Stimulated activated CD8-positive, alpha-beta memory T cell treated with anti-CD3 and anti-CD28 coated beads, Interleukin-7, amount 100 ng/mL, for 4 hours (primary cell): Measurements from ENCODE around the gene NKX2-3.

Experiments
- DNase-seq, 2 donors: peaks; one replicate each; pipeline ENCODE4 v3.0.0-alpha.2; 2020; ENCODE audit warnings: low read depth in 2 of 2

NKX2-3 gene

GRCh38 chr10:99537989-99538917 is 5.5 kb downstream of the NKX2-3 start:
- DNase-seq: no peak

GRCh38 chr10:99539120-99539519 is 6.4 kb downstream of the NKX2-3 start:
- no peak for DNase-seq

- no peak for DNase-seq
These were observed 7.1 kb downstream of the NKX2-3 start for GRCh38 chr10:99539820-99540219.

GRCh38 chr10:99540306-99540656 is 7.5 kb downstream of the NKX2-3 start:
- DNase-seq: no peak

GRCh38 chr10:99540657-99541531 is 8.2 kb downstream of the NKX2-3 start:
- no peak for DNase-seq

- no peak for DNase-seq
These were observed 11.6 kb downstream of the NKX2-3 start for GRCh38 chr10:99544322-99544721.

GRCh38 chr10:99548041-99548530 is 15.3 kb downstream of the NKX2-3 start:
- no peak for DNase-seq

GRCh38 chr10:99551158-99551557 is 18.4 kb downstream of the NKX2-3 start:
- DNase-seq: no peak

- no peak for DNase-seq
These were observed 18.9 kb downstream of the NKX2-3 start for GRCh38 chr10:99551616-99552015.

GRCh38 chr10:99555371-99555770 is 22.6 kb downstream of the NKX2-3 start:
- no peak for DNase-seq

- DNase-seq: no peak
These were observed 23.2 kb downstream of the NKX2-3 start for GRCh38 chr10:99555825-99556523.

- no peak for DNase-seq
These were observed 24.3 kb downstream of the NKX2-3 start for GRCh38 chr10:99557044-99557443.

GRCh38 chr10:99558708-99559107 is 26.0 kb downstream of the NKX2-3 start:
- no peak for DNase-seq

GRCh38 chr10:99560277-99561126 is 27.8 kb downstream of the NKX2-3 start:
- DNase-seq: peak; percentile 4 to 12

GRCh38 chr10:99562631-99563030 is 29.9 kb downstream of the NKX2-3 start:
- DNase-seq: no peak

GRCh38 chr10:99564361-99564760 is 31.6 kb downstream of the NKX2-3 start:
- no peak for DNase-seq

GRCh38 chr10:99565166-99565565 is 32.4 kb downstream of the NKX2-3 start:
- no peak for DNase-seq

- DNase-seq: no peak
These were observed 36.7 kb downstream of the NKX2-3 start for GRCh38 chr10:99569253-99569939.

GRCh38 chr10:99569961-99570360 is 37.2 kb downstream of the NKX2-3 start:
- no peak for DNase-seq

- DNase-seq: no peak
These were observed 39.1 kb downstream of the NKX2-3 start for GRCh38 chr10:99571816-99572215.
